NCI-H2081 treated with DMSO at 0.1 percent for 48 hours (cell line): Measurements from ENCODE around the gene FAM200A.
A peak's percentile ranks its signal among the peaks of the same experiment; 100 is the strongest.
"Not testable (repeated sequence)": the region's sequence is repeated elsewhere in the genome, so short reads cannot be mapped to it uniquely, and the experiment has no call there.

Experiments used
- DNase-seq: peaks from one replicate; lab custom pipeline; 2025; lab: John Stamatoyannopoulos, UW

The FAM200A gene

DNA sequence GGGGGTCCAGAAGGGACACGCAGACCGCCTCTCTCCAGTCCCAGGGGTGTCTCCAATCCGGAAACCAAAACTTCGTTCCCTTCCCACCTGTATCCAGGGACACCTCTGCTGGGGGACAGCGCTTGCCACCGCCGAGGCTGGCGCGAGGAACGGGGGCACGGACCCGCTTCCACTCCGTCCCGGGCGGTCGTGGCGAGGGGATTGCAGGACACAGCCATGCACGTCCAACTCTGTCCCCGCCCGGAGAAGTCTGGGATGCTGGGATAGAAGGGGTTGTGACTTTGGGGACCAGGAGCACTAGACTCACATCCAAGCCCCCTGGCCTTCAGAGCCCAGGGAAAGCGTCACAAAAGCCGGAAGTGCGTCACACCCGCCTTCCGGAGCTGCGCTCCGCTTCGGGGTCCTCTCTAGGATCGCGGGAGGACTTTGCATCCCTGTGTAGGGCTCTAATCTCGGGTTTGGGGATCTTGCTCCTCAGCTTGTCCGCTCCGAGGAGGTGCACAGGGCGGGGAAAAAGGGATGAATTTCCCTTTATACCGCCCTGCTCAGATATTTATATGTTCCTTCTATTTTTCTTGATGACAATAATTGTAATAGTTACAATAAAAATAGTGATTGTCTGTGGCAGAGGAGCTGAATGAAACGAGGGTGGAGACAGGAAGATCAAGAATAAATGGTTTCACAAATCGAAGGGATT lies at the start of gene FAM200A:
Gene FAM200A (minus strand): TSS at position 348 of the 697 bp plus-strand sequence. CDS start 3,707 bp downstream, outside the sequence.
- peak; percentile 55 for DNase-seq

DNA sequence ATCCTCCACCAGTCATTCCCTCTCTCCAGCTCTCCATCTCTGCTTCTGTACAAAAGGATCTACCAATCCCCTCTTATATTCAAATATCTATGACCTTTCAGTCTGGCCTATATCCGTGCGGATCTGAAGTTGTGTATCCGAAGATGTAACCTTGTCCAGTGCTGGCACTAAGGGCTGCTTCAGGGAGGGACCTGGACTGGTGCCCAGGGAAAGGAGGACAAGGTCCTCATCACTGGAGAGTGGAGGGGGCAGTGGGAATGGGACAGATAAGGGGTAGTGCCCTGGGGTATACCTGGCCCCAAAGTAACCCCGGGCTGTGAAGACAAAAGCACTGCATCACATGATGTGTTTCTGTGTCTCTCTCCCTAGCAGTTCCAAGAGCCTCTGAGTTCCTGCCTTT lies 47.9 kb upstream of the FAM200A start:
- DNase-seq, result no peak

DNA sequence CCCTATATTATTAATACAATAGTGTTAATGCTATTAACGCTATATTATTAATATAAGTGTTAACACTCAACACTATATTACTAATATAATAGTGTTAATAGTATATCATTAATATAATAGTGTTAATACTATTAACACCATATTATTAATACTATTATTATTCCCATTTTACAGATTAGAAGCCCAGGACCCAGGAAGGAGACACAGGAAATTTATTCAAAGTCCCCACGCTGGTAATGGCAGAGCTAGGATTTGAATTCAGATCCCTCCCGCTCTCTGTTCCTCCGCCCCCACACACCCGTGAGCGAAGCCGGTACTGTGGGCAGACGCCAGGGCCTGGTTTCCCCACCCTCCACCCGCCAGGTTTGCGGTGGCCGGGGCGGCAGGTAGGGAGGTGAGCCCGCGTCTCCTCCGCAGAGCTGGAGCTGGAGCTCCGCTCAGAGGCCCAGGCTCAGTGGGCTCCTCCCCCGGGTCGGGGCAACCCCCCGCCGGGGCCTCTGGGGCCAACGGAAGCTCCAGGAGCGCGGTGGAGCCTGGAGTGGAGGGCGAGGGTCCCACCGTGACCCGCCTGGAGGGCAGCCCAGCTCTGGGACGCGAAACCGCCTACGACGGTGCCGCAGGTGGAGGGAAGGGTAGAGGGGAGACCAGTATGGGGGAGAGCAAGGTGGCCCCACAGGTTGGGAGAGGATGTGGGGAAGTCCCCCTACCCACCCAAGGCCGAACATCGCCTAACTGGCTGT lies 46.0 kb upstream of the FAM200A start, which contains the start of gene TMEM225B:
Gene TMEM225B (plus strand): TSS at position 506 of the 740 bp plus-strand sequence. CDS start 6,122 bp downstream, outside the sequence.
- DNase-seq, result no peak

DNA sequence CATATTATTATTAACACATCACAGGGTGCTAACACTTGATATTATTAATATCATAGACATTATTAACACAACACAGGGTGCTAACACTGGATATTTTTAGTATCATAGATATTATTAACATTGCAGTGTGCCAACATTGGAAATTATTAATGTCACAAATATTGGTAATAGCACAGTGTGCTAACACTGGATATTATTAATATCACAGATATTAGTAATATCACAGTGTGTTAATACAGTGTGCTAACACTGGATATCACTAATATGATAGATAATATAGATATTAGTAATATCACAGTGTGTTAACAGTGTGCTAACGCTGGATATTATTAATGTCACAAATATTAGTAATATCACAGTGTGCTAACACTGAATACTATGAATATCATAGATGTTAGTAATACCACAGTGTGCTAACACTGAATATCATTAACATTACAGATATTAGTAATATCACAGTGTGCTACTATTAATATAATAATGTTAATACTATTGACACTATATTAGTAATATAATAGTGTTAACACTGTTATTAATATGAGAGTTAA lies 44.6 kb upstream of the FAM200A start:
- no peak for DNase-seq

DNA sequence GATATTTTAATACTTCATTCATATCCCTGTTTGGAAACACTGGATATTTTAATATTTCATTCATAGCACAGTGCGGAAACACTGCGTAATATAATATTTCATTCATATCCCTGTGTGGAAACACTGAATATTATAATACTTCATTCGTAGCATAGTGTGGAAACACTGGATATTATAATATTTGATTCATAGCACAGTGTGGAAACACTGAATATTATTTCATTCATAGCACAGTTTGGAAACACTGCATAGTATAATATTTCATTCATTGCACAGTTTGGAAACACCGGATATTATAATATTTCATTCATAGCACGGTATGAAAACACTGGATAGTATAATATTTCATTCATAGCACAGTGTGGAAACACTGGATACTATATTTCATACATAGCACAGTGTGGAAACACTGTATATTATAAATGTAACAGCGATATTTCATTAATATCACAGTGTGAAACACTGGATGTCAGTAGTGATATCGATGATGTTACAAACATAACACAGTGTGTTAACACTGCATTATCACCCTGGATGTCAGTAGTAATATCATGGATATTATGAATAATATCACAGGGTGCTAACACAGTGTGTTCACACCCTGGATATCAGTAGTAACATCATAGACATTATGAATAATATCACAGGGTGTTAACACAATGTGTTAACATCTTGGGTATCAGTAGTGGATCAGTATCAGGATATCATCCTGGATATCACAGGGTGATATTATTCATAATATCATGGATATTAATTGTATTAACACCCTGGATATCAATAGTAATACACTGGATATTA lies 43.2 kb upstream of the FAM200A start:
- DNase-seq, result no peak

DNA sequence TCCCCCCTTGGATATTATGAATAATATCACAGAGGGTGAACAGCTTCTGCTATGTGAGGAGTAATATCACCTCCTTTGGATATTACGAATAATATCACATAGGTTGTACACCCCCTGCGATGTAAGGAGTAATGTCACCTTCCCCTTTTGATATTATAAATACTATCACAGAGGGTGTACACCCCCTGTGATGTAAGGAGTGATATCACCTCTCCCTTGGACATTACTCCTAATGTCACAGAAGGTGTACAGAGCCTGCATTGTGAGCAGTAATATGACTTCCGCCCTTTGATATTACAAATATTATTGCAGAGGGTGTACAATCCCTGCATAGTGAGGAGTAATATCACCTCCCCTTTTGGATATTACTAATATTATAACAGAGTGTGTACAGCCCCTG lies 37.0 kb upstream of the FAM200A start:
- no peak for DNase-seq

DNA sequence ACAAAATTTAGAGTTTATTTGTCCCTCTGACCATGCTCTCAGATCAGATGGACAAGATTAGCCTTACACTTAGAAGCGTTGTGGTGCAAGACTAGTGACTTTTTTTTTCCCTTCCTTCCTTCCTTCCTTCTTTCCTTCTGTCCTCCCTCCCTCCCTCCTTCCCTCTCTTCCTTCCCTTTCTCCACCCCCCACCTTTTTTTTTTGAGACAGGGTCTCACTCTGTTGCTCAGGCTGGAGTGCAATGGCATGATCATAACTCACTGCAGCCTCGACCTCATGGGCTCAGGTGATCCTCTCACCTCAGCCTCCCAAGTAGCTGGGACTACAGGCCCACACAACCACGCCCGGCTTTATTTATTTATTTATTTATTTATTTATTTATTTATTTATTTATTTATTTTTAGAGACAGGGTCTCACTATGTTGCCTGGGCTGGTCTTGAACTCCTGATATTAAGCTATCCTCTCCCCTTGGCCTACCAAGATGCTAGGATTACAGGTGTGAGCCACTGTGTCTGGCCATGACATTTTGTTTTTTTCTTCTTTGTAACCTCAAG lies 28.9 kb upstream of the FAM200A start:
- not testable (repeated sequence) for DNase-seq

DNA sequence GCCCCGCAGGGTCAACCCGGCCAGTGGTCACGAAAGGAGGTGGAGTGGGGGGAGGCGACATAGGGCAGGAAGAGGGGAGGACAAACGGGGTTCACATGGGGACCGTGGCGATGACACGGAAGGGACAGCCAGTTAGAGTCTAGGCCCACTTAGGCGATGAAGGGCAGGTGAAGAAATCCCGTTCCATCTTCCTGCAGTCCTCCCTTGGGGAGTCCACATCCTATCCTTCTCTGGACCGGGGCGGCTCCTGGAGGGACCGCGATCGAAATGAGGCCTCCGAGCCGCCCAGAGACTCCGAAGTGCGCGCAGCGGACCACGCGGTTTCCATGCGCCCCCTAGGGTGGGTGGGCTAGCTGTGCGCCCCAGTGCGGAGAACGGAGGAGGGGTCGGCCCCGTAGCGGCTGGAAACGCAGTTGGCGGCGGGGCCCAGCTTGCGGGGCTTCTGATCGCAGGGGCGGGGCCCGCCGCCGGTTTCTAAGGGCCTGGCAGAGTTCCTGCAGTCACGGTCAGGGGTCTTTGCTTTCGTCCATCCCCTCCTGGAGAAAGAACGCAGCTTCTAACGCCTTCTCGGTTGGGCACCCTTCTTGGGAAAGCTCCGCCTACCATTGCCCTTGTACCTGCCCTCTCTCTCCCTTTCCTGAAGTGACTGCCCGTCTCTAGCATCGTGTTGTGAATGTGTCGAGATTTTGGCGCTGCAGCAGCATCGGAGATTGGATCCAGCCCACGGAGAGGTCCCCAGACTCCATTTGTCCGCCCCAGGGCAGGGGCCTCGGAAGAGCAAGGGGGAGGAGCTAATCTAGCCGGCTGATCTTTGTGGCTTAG lies 28.3 kb upstream of the FAM200A start:
- no peak for DNase-seq

DNA sequence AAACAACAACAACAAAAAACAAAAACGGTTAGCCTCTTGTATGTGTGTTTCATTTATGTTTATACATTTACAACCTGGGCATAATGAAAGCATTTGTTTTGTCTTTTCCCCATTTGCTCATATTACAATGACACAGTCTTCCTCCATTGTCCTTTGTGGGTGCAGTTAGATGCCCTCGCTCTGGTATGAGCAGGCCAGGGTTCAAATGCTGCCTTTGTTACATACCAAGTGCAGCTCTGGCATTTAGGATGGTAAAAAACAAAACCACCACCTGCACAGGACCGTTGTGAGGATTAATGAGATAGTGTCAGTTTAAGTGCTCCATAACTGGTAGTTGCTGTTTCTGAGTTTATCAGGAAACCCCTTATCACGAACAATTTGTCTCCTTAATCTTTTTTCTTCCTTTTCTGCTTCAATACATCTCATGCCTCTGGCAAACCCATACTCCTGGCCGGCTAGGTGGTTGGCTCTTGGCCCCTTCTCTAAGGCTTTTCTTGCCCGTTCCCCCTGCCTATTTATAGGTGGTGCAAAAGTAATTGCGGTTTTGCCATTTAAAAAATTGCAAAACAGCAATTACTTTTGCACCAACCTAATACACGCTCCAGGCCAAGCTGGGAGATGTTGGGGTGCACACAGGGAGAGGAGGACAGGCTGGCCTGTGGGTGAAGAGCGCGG lies 27.5 kb upstream of the FAM200A start:
- DNase-seq, result no peak

DNA sequence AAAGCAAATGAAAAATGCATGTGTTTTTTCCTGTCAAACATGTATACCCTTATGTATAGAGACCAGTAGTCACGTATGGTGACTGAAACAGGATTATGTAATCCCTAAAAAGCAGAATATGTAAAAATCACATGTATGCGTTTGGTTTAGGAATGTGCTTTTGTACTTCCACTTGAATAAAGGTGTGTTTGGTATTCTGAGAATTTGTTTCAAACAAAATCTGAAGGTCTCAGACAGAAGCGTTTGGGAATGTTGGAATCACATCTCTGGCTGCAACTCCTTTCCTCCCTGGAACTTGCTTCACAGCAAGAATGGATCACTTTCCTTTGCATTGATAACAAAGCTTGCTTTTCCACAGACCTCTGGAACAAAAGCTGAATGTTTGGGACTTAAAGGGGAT lies 24.3 kb upstream of the FAM200A start:
- no peak for DNase-seq

DNA sequence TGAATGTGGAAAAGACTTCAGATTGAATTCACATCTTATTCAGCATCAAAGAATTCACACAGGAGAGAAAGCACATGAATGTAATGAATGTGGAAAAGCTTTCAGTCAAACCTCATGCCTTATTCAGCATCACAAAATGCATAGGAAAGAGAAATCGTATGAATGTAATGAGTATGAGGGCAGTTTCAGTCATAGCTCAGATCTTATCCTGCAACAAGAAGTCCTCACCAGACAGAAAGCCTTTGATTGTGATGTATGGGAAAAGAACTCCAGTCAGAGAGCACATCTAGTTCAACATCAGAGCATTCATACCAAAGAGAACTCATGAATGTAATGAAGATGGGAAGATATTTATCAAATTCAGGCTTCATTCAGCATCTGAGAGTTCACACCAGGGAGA lies 21.3 kb upstream of the FAM200A start:
- DNase-seq, result no peak

DNA sequence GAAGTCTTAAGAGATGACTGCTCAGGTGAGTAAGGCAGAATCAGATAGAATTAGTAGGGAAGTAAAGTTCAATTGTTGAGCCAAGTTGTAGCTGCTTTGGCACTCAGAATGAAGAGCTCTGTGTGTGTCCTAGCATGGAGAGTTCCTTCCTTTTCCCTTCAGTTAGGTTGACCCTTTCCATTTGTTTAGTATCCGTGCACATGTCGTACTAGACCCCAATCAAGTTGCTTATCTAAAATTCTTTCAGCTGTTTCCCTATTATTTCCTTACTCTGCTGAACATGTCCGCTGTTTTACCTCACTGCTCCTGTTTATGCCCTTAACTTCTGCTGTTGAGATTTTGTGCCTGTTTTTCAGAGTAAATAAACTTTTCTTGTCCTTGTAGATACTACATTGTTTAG lies 19.9 kb upstream of the FAM200A start:
- DNase-seq, result no peak

DNA sequence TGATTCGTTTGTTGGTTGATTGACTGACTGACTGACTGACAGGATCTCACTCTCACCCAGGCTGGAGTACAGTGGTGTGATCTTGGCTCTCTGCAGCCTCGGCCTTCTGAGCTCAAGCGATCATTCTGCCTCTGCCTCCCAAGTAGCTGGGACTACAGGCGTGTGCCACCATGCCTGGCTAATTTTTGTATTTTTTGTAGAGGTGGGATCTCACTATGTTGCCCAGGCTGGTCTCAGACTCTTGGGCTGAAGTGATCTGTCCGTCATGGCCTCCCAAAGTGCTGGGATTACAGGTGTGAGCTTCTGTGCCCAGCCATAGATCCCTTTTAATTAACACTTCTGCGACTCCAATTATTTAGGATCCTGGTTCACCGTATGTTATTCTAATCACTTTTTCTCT lies 16.9 kb upstream of the FAM200A start:
- DNase-seq, result not testable (repeated sequence)

DNA sequence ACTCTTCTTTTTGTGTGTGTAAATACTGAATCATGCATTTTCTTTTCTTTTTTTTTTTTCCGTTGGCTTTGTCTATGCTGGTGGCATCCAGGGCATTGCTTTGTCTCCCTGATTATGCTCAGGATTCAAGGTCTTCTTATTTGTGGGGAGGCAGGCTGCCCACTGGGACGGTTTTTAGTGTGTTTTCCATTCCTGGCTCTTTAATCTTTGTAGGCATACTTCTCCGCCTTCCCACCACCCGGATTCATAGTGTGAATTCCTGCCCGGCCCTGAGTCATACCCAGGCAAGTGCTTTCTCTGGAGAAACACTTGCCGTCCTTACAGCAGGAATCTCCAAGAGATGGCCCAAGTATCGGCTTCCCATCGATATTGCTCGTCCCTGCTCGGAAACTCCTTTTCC lies 11.7 kb upstream of the FAM200A start:
- no peak for DNase-seq

DNA sequence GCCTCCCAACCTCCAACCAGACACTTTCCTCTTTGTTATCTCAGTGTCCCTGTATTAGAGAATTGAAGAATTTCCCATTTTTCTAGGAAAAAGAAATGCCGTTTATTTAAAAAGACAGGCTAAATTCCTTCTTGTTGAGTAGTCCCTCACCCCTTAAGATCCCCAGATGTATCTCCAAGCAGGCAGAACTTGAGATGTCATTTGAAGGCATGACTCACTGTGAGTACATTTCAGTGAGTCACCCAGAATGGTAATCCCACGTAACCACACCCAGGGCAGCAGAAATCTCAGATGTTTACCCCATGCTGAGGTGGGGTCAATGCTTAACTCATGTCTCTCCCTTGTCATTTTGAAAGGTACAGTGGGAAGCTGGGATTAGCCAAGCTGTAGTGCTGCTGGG lies 10.9 kb upstream of the FAM200A start:
- no peak for DNase-seq

DNA sequence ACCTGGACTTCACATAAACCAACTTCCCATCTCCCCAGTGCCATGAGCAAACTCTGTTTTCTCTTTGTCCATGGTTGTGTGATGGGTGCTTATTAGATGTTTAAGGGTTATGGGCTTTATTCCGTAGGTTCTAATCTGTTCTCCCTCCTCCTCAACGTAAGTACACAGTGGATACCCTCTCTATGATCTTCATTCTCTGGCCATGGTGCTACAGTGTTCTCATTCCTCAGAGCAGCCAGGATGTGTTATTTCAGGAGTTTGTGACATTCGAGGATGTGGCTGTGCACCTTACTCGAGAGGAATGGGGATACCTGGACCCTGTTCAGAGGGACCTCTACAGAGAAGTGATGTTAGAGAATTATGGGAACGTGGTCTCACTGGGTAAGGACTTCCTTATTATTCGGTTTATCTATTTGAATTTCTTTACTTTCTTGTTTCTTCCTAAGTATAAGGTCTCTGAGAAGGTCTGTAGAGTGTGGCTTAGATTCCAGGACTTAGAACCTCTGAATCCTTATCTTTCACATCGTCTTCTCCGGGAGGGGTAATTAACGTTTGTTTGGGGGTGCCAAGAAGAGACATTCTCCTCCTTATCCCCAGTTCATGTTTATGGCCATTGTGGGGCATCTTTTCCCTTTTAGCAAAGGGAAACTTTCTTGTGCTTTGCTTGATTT lies 10.3 kb upstream of the FAM200A start:
- no peak for DNase-seq

DNA sequence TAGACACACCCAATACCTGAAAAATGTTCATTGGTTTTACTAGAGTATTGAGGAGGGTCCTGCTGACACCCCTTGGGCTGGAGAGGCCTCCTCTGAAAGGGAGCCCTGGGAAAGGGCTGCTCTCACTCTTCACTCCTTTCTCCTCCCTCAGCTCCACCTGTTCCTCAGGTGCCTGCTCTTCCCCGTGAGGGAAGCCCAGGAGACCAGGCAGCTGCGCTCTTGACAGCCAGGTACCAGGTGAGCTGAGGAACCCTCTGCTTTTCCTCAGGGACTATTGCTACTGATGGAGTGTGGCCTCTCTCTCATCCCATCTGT lies 9.8 kb upstream of the FAM200A start:
- no peak for DNase-seq

DNA sequence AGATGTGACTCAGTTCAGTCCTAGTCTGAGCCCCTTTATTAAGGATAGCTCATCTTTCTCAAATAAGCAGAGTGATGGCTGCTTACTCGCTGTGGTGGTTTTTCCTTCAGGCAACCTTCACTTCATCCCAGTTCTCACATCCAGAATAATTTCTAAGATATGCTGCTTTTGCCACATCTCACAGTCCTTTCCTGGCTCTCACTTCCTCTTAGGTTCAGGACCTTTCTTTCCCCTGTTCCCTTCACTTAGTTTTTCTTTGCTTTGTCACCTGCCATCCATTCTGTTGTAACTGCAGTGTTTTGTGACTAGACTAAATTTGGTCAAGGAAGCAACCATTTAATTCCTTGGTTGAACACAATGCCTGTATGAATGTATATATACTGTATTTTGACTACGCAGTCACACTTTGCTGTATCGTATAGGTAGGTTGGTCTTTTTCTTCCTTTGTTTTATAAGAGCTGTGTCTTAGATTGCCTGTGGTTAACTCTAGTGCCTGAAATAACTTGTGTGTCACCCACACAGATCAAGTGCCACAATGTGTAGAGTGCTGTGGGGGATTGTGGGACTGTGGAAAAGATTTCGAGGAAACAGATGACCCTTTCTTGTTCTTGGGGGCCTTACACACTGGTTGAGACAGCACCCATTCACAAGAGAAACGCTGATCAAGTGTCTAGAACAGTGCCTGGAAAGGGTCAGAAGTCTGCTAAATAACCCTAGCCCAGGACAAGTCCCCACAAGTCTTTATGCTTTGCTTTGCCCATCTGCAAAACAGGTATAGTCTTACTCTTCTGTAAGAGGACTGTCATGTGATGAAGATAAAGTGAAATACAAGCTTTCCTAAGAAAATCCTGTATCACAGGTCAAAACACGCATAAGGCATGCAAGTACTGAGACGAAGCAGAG lies 9.2 kb upstream of the FAM200A start:
- DNase-seq, result no peak
